LNCAP (cell line): ENCODE measurements around the gene CCL8.

Experiments
- CTCF ChIP-seq: fragments of 450-650 bp; IDR thresholded peaks from 2 replicates; pipeline ENCODE4 v1.5.1; 2017; ENCODE audit warnings: mild to moderate bottlenecking

CCL8 gene

GRCh38 chr17:34368946-34369500, 49.8 kb downstream of the CCL8 start:
- no peak for TF ChIP-seq CTCF

- TF ChIP-seq CTCF, result no peak
These were observed 50.3 kb downstream of the CCL8 start for GRCh38 chr17:34369571-34369970.

GRCh38 chr17:34370376-34370996, 51.3 kb downstream of the CCL8 start:
- no peak for TF ChIP-seq CTCF

- TF ChIP-seq CTCF, result no peak
These were observed 51.8 kb downstream of the CCL8 start for GRCh38 chr17:34370997-34371395.
